ENCODE data around the gene RTN4R.

The RTN4R gene

DNA sequence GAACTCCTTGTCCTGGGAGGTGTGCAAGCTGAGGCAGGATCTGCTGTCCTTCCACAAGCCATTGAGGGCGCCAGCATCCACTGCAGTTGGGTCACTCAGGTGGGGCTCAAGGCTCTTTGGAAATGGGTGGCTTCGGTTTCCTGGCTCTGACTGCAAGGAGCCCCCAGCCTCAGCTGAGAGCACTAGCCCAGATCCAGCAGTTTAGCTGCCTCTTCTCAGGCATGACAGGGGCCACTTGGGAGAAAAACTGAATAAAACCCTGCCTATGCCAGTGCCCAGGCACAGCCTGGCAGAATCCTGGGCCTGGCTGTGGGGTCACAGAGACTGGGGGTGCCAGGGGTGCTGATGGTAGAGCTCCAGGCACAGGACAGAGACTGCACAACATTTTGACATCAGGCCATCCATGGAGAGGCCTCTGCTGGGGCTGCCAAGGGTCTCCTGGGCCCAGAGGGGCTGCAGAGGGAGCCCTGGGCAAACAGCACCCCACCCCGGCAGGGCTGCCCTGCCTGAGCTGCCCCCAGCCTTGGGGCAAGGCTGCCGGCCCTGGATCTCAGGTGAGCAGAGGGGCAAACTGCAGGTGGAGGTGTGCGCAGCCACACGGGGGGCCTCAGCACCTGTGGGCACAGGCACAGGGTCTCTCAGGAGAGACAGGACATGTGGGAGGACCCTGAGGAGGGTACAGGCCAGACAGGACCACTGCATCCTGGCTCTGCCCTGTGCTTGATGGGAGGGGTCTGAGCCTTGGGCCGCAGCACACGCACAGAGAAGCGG lies 28.3 kb downstream of the RTN4R start:
- WGBS, 2 experiments: 78% methylated on average over 9 of the region's 9 CpGs
- no peaks in the 10 kb centered on the region for H3K27me3 ChIP-seq (ENCODE audit: control insufficient read depth, insufficient read depth, low read length, poor library complexity, severe bottlenecking)
- H3K4me1 ChIP-seq (ENCODE audit: control insufficient read depth, insufficient read depth, low read length): peaks cover 39% of the 10 kb centered on the region
- no peaks in the 10 kb centered on the region for H3K36me3 ChIP-seq (ENCODE audit: control insufficient read depth, insufficient read depth, low read length)
- no peak overlapping the region for H3K4me3 ChIP-seq (ENCODE audit: insufficient read depth, low read depth, low read length)
- H3K27ac ChIP-seq (ENCODE audit: insufficient read depth, low read depth, low read length, poor library complexity, severe bottlenecking): peak overlapping the region; percentile 55
- no peaks in the 10 kb centered on the region for H3K9me3 ChIP-seq (ENCODE audit: control insufficient read depth, low read length)

- Histone ChIP-seq H3K4me3 (ENCODE audit: insufficient read depth, low read depth, low read length) (no peak overlapping the region), H3K27me3 (ENCODE audit: control insufficient read depth, insufficient read depth, low read length, poor library complexity, severe bottlenecking) (no peaks in the 10 kb centered on the region), H3K9me3 (ENCODE audit: control insufficient read depth, low read length) (no peaks in the 10 kb centered on the region), H3K27ac (ENCODE audit: insufficient read depth, low read depth, low read length, poor library complexity, severe bottlenecking) (no peak overlapping the region), H3K4me1 (ENCODE audit: control insufficient read depth, insufficient read depth, low read length) (peaks cover 31% of the 10 kb centered on the region), H3K36me3 (ENCODE audit: control insufficient read depth, insufficient read depth, low read length) (no peaks in the 10 kb centered on the region)
- WGBS, 2 experiments: 86 to 88% methylated on average over 35 of the region's 35 CpGs
These were observed 29.0 kb downstream of the RTN4R start for GRCh38 chr22:20238901-20239675.

GRCh38 chr22:20238536-20238900 lies 29.6 kb downstream of the RTN4R start:
- 28 to 33% methylated on average over 6 of the region's 6 CpGs for WGBS, 2 experiments
- Histone ChIP-seq H3K27ac (ENCODE audit: insufficient read depth, low read depth, low read length, poor library complexity, severe bottlenecking) (no peak overlapping the region), H3K27me3 (ENCODE audit: control insufficient read depth, insufficient read depth, low read length, poor library complexity, severe bottlenecking) (no peaks in the 10 kb centered on the region), H3K36me3 (ENCODE audit: control insufficient read depth, insufficient read depth, low read length) (no peaks in the 10 kb centered on the region), H3K4me1 (ENCODE audit: control insufficient read depth, insufficient read depth, low read length) (peaks cover 25% of the 10 kb centered on the region), H3K9me3 (ENCODE audit: control insufficient read depth, low read length) (no peaks in the 10 kb centered on the region), H3K4me3 (ENCODE audit: insufficient read depth, low read depth, low read length) (no peak overlapping the region)

- Histone ChIP-seq H3K9me3 (ENCODE audit: control insufficient read depth, low read length) (no peaks in the 10 kb centered on the region), H3K36me3 (ENCODE audit: control insufficient read depth, insufficient read depth, low read length) (no peaks in the 10 kb centered on the region), H3K27ac (ENCODE audit: insufficient read depth, low read depth, low read length, poor library complexity, severe bottlenecking) (no peak overlapping the region), H3K27me3 (ENCODE audit: control insufficient read depth, insufficient read depth, low read length, poor library complexity, severe bottlenecking) (no peaks in the 10 kb centered on the region), H3K4me3 (ENCODE audit: insufficient read depth, low read depth, low read length) (no peak overlapping the region), H3K4me1 (ENCODE audit: control insufficient read depth, insufficient read depth, low read length) (peaks cover 22% of the 10 kb centered on the region)
- 93 to 94% methylated on average over 28 of the region's 28 CpGs for WGBS, 2 experiments
These were observed 30.4 kb downstream of the RTN4R start for GRCh38 chr22:20237480-20238440.

- Histone ChIP-seq H3K4me3 (ENCODE audit: insufficient read depth, low read depth, low read length) (no peak overlapping the region), H3K27ac (ENCODE audit: insufficient read depth, low read depth, low read length, poor library complexity, severe bottlenecking) (no peak overlapping the region), H3K4me1 (ENCODE audit: control insufficient read depth, insufficient read depth, low read length) (peaks cover 22% of the 10 kb centered on the region), H3K9me3 (ENCODE audit: control insufficient read depth, low read length) (no peaks in the 10 kb centered on the region), H3K27me3 (ENCODE audit: control insufficient read depth, insufficient read depth, low read length, poor library complexity, severe bottlenecking) (no peaks in the 10 kb centered on the region), H3K36me3 (ENCODE audit: control insufficient read depth, insufficient read depth, low read length) (no peaks in the 10 kb centered on the region)
- WGBS, 2 experiments: 91 to 93% methylated on average over 11 of the region's 11 CpGs
These were observed 31.9 kb downstream of the RTN4R start for GRCh38 chr22:20236052-20236717.

DNA sequence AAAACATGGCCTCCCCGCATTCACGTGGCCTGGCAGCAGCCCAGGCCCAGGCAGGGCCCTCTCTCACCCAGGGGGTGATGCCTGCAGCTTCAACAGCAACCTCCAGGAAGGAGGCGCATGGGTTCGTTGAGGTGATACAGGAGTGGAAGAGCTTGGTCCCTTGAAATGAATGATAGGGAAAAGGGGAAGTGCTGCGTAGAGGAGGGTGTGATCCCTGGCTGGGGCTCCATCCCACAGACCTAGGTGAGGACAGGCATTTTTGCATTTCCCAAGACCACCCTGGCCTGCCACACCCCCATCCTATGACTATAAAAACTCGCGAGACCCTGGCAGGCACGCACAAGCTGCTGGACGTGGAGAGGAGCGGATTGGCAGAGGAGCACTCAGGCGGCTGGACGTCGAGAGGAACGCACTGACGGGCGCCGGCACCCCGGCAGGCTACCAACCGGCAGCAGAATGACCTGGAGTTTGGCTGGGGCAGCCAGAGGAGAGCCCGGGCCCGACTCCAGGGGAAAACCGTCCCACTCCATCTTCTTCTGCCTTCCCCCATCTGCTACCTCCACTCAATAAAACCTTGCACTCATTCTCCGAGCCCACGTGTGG lies 32.6 kb downstream of the RTN4R start:
- WGBS, 2 experiments: 91% methylated on average over 24 of the region's 24 CpGs
- H3K27ac ChIP-seq (ENCODE audit: insufficient read depth, low read depth, low read length, poor library complexity, severe bottlenecking): no peak overlapping the region
- peaks cover 16% of the 10 kb centered on the region for H3K4me1 ChIP-seq (ENCODE audit: control insufficient read depth, insufficient read depth, low read length)
- no peaks in the 10 kb centered on the region for H3K27me3 ChIP-seq (ENCODE audit: control insufficient read depth, insufficient read depth, low read length, poor library complexity, severe bottlenecking)
- no peaks in the 10 kb centered on the region for H3K36me3 ChIP-seq (ENCODE audit: control insufficient read depth, insufficient read depth, low read length)
- H3K9me3 ChIP-seq (ENCODE audit: control insufficient read depth, low read length): no peaks in the 10 kb centered on the region
- no peak overlapping the region for H3K4me3 ChIP-seq (ENCODE audit: insufficient read depth, low read depth, low read length)

- Histone ChIP-seq H3K4me3 (ENCODE audit: insufficient read depth, low read depth, low read length) (no peak overlapping the region), H3K27me3 (ENCODE audit: control insufficient read depth, insufficient read depth, low read length, poor library complexity, severe bottlenecking) (no peaks in the 10 kb centered on the region), H3K27ac (ENCODE audit: insufficient read depth, low read depth, low read length, poor library complexity, severe bottlenecking) (no peak overlapping the region), H3K36me3 (ENCODE audit: control insufficient read depth, insufficient read depth, low read length) (no peaks in the 10 kb centered on the region), H3K4me1 (ENCODE audit: control insufficient read depth, insufficient read depth, low read length) (peaks cover 10% of the 10 kb centered on the region), H3K9me3 (ENCODE audit: control insufficient read depth, low read length) (no peaks in the 10 kb centered on the region)
- WGBS, 2 experiments: 90 to 91% methylated on average over 23 of the region's 23 CpGs
These were observed 33.2 kb downstream of the RTN4R start for GRCh38 chr22:20234760-20235388.

GRCh38 chr22:20234314-20234682 lies 33.8 kb downstream of the RTN4R start:
- Histone ChIP-seq H3K27ac (ENCODE audit: insufficient read depth, low read depth, low read length, poor library complexity, severe bottlenecking) (no peak overlapping the region), H3K9me3 (ENCODE audit: control insufficient read depth, low read length) (no peaks in the 10 kb centered on the region), H3K27me3 (ENCODE audit: control insufficient read depth, insufficient read depth, low read length, poor library complexity, severe bottlenecking) (no peaks in the 10 kb centered on the region), H3K4me3 (ENCODE audit: insufficient read depth, low read depth, low read length) (no peak overlapping the region), H3K36me3 (ENCODE audit: control insufficient read depth, insufficient read depth, low read length) (no peaks in the 10 kb centered on the region), H3K4me1 (ENCODE audit: control insufficient read depth, insufficient read depth, low read length) (peaks cover 6% of the 10 kb centered on the region)
- 92% methylated on average over 10 of the region's 10 CpGs for WGBS, 2 experiments
